GM21423 (cell line): Measurements from ENCODE around the gene TBC1D32.
"Not testable (repeated sequence)": the region's sequence is repeated elsewhere in the genome, so short reads cannot be mapped to it uniquely, and the experiment has no call there.

Source experiments
- ATAC-seq: cut with Tn5 transposase; IDR thresholded peaks from one replicate; pipeline ENCODE4 v1.9.1; 2021; ENCODE audit warnings: mild to moderate bottlenecking, moderate library complexity; ENCODE audit not compliant: unreplicated experiment

TBC1D32 gene

DNA sequence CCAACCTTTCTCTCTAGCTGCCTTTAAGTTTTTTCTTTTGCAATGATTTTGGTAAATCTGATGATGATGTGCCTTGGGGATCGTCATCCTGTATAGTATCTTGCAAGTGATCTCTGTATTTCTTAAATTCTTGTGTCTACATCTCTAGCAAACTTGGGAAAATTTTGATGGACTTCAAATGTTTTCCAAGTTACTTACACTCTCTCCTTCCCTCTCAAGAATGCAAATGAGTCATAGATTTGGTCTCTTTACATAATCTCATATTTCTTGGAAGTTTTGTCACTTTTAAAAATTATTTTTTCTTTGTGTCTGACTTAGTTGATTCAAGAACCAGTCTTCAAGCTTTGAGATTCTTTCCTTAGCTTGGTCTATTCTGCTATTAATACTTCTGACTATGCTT lies 176.4 kb downstream of the TBC1D32 start:
- ATAC-seq: no peak

GRCh38 chr6:121143476-121143875 lies 190.8 kb downstream of the TBC1D32 start:
- no peak for ATAC-seq

GRCh38 chr6:121142093-121142492 lies 192.2 kb downstream of the TBC1D32 start:
- ATAC-seq: no peak

- ATAC-seq: no peak
Observed at GRCh38 chr6:121135425-121135824, 198.9 kb downstream of the TBC1D32 start.

DNA sequence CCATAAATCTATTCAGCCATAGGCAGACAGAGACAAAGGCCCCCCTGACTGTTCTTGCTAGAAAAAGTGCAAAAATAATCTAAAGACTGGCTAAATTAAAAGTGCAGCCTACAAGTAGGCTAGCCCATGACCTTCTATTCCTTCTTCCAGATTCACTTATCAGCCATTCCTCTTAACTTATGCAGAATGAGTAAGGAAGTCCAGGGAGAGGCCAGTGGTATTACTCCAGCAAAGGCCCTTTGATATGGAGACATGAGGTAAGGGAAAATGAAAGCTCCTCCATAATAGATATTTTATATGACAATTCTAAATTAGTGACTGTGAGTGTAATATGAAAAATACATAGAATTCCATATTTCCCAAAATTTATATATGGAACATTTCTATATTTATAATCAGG lies 199.4 kb downstream of the TBC1D32 start:
- no peak for ATAC-seq

DNA sequence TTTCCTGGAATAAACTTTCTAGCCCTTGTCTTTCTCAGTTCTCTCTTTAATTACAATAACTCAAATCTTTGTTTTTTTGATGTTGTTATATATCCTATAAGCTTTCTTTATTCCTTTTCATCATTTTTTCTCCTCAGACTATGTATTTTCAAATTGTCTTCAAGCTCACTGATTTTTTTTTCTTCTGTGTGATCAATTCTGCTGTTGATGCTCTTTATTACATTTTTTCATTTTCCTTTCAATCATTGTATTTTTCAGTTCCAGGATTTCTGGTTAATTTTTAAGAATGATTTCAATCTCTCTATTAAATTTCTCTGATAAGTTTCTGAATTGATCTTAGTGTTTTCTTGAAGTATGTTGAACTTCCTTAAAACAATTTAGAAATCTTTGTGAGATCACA lies 209.7 kb downstream of the TBC1D32 start:
- no peak for ATAC-seq

GRCh38 chr6:121112356-121112755 lies 221.9 kb downstream of the TBC1D32 start:
- no peak for ATAC-seq

DNA sequence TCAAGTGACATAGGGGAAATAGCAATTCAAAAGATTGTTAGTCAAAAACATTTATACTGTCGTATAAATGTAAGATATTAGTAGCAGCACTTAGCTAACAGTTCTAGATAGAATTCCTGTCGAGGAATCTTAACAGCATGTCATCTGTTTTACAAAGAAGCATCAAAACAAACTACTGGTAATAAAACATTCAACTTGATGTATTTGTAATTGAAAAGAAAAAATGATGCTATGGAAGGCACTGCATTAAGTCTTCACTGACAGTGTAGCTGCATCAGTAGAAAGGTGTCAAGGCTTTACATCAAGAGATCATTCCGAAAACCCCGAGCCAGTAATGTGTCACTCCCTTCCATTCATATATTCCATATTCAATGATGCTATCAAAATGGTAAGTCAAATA lies 223.5 kb downstream of the TBC1D32 start:
- ATAC-seq: no peak

GRCh38 chr6:121106962-121107361 lies 227.3 kb downstream of the TBC1D32 start:
- no peak for ATAC-seq

- no peak for ATAC-seq
Observed at GRCh38 chr6:121105461-121105860, 228.8 kb downstream of the TBC1D32 start.

- no peak for ATAC-seq
Observed at GRCh38 chr6:121093928-121094327, 240.4 kb downstream of the TBC1D32 start.

DNA sequence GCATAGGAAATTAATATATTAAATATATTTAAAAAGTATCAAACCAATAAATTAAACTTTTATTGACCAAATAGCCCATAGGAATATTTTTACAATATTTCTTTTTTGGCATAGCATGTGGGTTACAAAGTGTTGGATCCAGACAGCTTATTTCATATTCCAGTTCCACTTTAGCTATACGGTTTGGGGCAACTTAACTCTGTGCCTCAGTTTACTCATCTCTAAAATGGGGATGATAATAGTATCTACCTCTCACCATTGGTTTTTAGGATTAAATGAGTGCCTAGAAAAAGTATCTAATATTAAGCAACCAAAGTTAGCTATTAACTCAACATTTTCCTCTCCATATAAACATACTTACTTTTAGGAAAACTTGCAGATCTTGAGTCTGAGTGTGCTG lies 243.8 kb downstream of the TBC1D32 start:
- no peak for ATAC-seq

DNA sequence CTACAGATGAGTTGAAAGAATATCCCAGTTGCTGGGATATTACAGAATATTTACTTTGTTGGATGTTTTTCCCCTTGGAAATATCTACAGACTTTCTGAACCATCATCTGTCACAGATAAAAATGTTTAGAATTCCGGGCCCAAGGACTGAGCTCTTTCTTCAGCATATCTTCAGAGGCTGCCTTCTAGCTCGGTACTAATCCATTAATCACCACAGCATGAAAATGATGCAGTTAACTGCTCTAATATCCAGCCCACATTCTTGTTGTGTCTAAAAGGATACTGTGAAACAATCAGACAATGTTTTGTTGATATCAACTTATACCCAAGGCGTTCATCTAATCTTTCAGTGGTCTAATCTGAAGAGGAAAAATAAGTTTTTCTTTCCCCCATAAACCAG lies 247.4 kb downstream of the TBC1D32 start:
- ATAC-seq: no peak

DNA sequence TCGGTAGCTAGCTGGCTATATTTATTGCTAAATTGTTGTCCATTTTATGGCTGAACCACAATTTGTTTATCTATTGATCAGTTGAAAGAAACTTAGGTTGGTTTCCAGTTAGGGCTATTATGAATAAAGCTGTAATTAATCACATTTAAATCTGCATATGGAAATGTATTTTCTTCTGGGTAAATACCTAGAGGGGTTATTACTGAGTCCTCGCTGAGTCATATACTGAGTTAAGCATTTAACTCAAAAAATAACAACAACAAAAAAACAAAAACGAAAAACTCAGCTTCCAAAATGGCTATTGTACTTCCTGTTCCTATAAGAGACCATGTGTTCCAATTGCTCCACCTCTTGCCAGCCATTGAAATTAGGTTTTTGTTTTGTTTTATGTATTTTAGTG lies 258.2 kb downstream of the TBC1D32 start:
- no peak for ATAC-seq

DNA sequence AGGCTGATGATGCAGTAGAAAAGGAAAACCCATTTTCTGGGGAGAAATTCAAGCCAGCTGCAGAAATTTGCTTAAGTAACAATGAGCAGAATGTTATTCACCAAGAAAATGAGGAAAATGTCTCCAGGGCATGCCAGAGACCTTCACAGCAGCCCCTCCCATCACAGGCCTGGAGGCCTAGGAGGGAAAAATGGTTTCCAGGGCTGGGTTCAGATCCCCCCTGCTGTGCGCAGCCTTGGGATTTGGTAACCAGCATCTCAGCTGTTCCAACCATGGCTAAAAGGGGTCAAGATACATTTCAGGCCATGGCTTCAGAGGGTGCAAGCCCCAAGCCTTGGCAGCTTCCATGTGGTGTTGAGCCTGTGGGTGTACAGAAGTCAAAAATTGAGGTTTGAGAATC lies 265.5 kb downstream of the TBC1D32 start:
- not testable (repeated sequence) for ATAC-seq

- ATAC-seq: no peak
Observed at GRCh38 chr6:121067381-121067780, 266.9 kb downstream of the TBC1D32 start.

- no peak for ATAC-seq
Observed at GRCh38 chr6:121064345-121064744, 269.9 kb downstream of the TBC1D32 start.

- peak; percentile 82 for ATAC-seq
Observed at GRCh38 chr6:121055572-121056163, 278.6 kb downstream of the TBC1D32 start.

DNA sequence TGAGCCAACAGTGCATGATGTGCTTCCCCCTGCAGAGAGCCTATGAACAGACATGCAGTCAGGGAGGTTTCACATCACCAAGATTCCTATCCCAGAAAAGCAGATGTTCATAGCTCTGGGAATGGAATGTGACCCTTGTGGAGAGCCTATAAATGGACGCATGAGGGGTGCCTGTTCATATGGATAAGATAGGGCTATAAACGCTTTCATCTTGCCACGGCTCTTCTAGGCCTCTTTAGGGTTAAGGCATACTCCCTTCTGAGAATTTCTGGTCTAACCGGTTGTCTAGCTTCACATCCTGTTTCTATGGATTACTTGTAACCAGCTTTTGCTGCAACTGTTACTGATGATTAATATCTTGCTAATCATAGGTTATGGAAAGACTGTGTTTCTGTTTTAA lies 285.7 kb downstream of the TBC1D32 start:
- ATAC-seq: not testable (repeated sequence)

DNA sequence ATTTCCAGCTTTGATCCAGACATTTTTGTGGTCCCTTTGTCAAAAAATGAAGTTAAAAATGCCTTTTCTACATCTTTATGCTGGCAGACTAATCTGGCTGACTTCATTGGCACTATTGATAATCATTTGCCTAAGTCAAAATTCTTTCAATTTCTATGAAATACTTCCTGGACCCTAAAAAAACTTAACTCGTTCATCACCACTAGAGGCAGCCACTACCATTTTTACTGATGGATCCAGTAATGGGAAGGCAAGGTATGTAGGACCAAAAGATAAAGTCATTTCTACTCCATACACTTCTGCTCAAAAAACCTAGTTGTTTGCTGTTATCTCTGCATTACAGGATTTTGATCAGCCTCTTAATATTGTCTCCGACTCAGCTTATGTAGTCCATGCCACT lies 289.4 kb downstream of the TBC1D32 start:
- ATAC-seq: not testable (repeated sequence)

DNA sequence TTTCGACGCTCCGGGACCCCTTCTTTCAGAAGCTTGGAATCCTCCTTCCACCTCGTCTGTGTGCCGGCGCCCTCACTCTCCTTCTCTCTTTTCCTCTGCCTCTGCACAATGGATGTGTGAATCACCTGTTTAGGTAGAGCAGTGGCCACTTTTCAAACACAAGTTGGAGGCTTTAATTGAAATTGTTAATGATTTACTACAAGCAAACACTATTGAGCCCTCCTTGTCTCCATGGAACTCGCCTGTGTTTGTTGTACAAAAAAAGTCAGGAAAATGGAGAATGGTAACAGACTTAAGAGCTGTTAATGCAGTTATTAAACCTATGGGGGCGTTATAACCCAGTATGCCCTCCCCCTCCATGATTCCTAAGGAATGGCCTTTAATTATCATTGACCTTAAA lies 290.6 kb downstream of the TBC1D32 start:
- ATAC-seq: not testable (repeated sequence)

DNA sequence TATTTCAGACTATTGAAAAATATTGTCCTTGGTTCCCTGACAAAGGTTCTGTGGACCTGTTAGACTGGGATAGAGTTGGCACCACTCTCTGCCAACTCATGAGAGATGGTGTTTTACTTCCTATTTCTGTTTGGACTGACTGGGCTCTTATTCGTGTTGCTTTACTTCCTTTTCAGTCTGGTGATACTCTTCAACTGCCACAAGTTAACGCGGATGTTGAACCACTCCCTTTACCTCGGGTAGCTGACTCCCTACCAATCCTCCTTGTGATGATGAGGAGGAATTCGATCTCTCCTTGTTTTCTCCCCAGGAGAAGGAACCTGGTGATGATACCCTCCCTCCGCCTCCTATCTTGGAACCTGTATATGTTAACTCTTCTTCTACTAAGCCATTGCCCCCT lies 291.1 kb downstream of the TBC1D32 start:
- not testable (repeated sequence) for ATAC-seq

GRCh38 chr6:121042766-121043165 lies 291.5 kb downstream of the TBC1D32 start:
- ATAC-seq: no peak
